ENCODE measurements around the gene MAPKAPK3. TPM values are rescaled to one million over a fixed set of nuclear protein-coding genes. Genes with fewer than 3 reads are reported as not detected.
A peak's percentile ranks its signal among the peaks of the same experiment; 100 is the strongest.

Gene MAPKAPK3
- total RNA-seq, 1 experiment from 2014 or later = 88.2 TPM

- POLR2A ChIA-PET (ENCODE audit: unreplicated experiment) = no interaction called here
- Histone ChIP-seq H3K4me1 (replicated peaks; ENCODE audit: insufficient read depth) (no peaks in the 10 kb centered on the region), H3K27ac (no peak overlapping the region), H3K36me3 (ENCODE audit: low read depth) (no peaks in the 10 kb centered on the region), H3K79me2 (ENCODE audit: low read depth) (no peaks in the 10 kb centered on the region), H3K27me3 (ENCODE audit: insufficient read depth, low read depth) (no peaks in the 10 kb centered on the region), H3K9me2 (ENCODE audit: insufficient read depth) (no peaks in the 10 kb centered on the region), H3K9me3 (ENCODE audit: insufficient read depth, low read depth) (no peaks in the 10 kb centered on the region), H3K4me2 (no peak overlapping the region), H3F3A (ENCODE audit: insufficient read depth, low read depth) (no peaks in the 10 kb centered on the region), H2AFZ (no peak overlapping the region), H4K20me1 (ENCODE audit: insufficient read depth) (no peaks in the 10 kb centered on the region), H3K4me3 (no peak overlapping the region)
- BruUV-seq (replicated peaks) = no TSS peak
- TF ChIP-seq CTCF (conservative IDR thresholded peaks at IDR 0.05) (no peak), EZH2 (IDR thresholded peaks at IDR 0.05; ENCODE audit: low read depth) (no peak)
- intact Hi-C loops (cut with micrococcal nuclease; ENCODE audit: unreplicated experiment) = no loop called here
- CTCF ChIA-PET = no interaction called here
- DNase-seq = no peak
Measured at GRCh38 chr3:50645378-50645777, 28.4 kb downstream of the MAPKAPK3 start.

- Histone ChIP-seq H3K4me3 (no peak overlapping the region), H3K4me2 (no peak overlapping the region), H3F3A (ENCODE audit: insufficient read depth, low read depth) (peaks cover 6% of the 10 kb centered on the region; the same call in 1 of the 2 replicates), H3K9me2 (ENCODE audit: insufficient read depth) (no peaks in the 10 kb centered on the region), H3K27me3 (ENCODE audit: insufficient read depth, low read depth) (no peaks in the 10 kb centered on the region), H3K9me3 (ENCODE audit: insufficient read depth, low read depth) (no peaks in the 10 kb centered on the region), H2AFZ (no peak overlapping the region), H3K4me1 (replicated peaks; ENCODE audit: insufficient read depth) (no peaks in the 10 kb centered on the region), H3K79me2 (ENCODE audit: low read depth) (no peaks in the 10 kb centered on the region), H4K20me1 (ENCODE audit: insufficient read depth) (no peaks in the 10 kb centered on the region), H3K36me3 (ENCODE audit: low read depth) (no peaks in the 10 kb centered on the region), H3K27ac (no peak overlapping the region)
- CTCF ChIA-PET = no interaction called here
- BruUV-seq (replicated peaks) = no TSS peak
- intact Hi-C loops (cut with micrococcal nuclease; ENCODE audit: unreplicated experiment) = no loop called here
- TF ChIP-seq CTCF (conservative IDR thresholded peaks at IDR 0.05) = no peak
- TF ChIP-seq EZH2 (IDR thresholded peaks at IDR 0.05; ENCODE audit: low read depth) = no peak
- POLR2A ChIA-PET (ENCODE audit: unreplicated experiment) = no interaction called here
- no peak for DNase-seq
Measured at GRCh38 chr3:50648313-50648712, 31.4 kb downstream of the MAPKAPK3 start.

GRCh38 chr3:50648944-50649343, 32.0 kb downstream of the MAPKAPK3 start:
- no peak overlapping the region for H2AFZ ChIP-seq
- no peak overlapping the region for H3K27ac ChIP-seq
- ChIA-PET CTCF (no interaction called here), POLR2A (ENCODE audit: unreplicated experiment) (no interaction called here)
- no peaks in the 10 kb centered on the region for H3K9me3 ChIP-seq (ENCODE audit: insufficient read depth, low read depth)
- no peaks in the 10 kb centered on the region for H3K4me1 ChIP-seq (replicated peaks; ENCODE audit: insufficient read depth)
- peaks cover 6% of the 10 kb centered on the region; the same call in 1 of the 2 replicates for H3F3A ChIP-seq (ENCODE audit: insufficient read depth, low read depth)
- no peak for TF ChIP-seq CTCF (conservative IDR thresholded peaks at IDR 0.05)
- TF ChIP-seq EZH2 (IDR thresholded peaks at IDR 0.05; ENCODE audit: low read depth) = no peak
- H3K27me3 ChIP-seq (ENCODE audit: insufficient read depth, low read depth) = no peaks in the 10 kb centered on the region
- DNase-seq = no peak
- H3K9me2 ChIP-seq (ENCODE audit: insufficient read depth) = no peaks in the 10 kb centered on the region
- H4K20me1 ChIP-seq (ENCODE audit: insufficient read depth) = no peaks in the 10 kb centered on the region
- no peaks in the 10 kb centered on the region for H3K79me2 ChIP-seq (ENCODE audit: low read depth)
- no peak overlapping the region for H3K4me3 ChIP-seq
- intact Hi-C loops (cut with micrococcal nuclease; ENCODE audit: unreplicated experiment) = no loop called here
- TSS peak; percentile 16 for BruUV-seq (replicated peaks)
- H3K4me2 ChIP-seq = no peak overlapping the region
- no peaks in the 10 kb centered on the region for H3K36me3 ChIP-seq (ENCODE audit: low read depth)
